HK-2 (cell line): Measurements from ENCODE around the gene IGF1R.

Source experiments
- DNase-seq: peaks from one replicate; pipeline ENCODE4 v3.0.0-alpha.2; 2018; ENCODE audit not compliant: unreplicated experiment

IGF1R gene

DNA sequence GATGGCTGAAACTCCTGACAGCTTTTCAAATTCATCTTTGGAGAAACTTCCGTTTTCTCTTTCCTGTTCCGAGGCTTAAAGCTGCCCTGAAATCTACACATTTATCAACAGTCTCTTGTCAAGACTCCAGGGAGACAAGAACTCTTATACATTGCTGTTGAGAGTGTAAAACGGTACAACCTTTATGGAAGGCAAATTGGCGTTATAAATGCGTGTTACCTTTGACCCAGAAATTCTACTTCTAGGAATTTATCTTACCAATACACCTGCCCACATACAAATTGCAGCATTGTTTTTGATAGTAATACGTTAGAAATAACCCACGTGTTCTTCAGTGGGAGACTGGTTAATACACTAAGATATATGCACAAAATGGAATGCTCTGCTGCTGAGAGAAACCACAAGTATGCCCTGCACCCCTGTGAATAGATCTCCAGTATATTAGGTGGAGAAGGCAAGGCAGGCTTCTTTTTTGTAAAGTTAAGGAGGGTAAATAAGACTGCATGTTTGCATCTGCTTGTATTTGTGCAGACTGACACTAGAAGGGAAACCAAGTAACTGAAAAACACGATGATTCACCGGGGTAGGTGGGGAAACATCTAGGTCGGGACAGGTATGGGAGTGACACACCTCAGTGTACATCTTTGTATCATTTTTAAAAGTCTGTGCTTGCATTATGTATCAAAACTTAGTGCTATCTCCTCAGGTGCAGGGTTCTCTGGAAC, 97.5 kb downstream of the IGF1R start:
- DNase-seq: no peak

- no peak for DNase-seq
These were observed 98.2 kb downstream of the IGF1R start for GRCh38 chr15:98746375-98747155.

DNA sequence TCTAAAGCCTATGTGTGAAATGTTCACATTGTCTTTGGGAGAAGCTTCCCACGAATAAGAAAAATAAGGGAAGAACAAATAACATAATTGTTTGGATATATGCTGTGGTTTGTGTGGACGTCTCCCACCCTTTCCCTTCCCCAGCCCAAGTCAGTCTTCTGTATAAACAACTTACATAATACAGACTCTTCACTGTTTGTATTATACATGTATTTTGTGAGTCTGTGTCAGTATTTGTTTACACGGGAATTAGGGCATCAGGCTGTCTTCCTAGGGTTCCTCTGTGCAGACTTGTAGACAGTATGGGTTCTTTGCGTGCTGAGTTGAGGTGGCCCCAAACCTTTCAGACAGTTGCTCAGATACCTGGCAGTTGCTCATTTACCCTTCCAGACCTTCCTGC, 103.4 kb downstream of the IGF1R start:
- DNase-seq: no peak

- no peak for DNase-seq
These were observed 105.7 kb downstream of the IGF1R start for GRCh38 chr15:98753726-98754656.

GRCh38 chr15:98754657-98755022, 106.3 kb downstream of the IGF1R start:
- no peak for DNase-seq

DNA sequence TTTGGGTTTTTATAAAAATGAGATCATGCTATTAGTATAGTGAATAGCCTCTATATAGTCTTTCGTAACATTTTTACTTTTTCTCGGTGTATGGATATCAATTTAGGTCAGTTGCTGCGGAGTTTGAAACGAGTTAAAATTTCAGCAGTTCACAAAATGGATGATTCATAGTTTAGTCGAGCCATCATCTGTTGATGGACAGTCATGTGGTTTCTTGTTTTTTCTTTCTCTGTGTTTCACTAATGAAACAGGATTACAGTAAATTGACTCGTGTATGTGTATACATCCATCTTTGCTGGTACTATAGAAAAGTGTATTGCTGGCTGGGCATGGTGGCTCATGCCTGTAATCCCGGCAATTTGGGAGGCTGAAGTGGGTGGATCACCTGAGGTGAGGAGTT, 106.8 kb downstream of the IGF1R start:
- no peak for DNase-seq

- DNase-seq: no peak
These were observed 107.4 kb downstream of the IGF1R start for GRCh38 chr15:98755781-98756180.

DNA sequence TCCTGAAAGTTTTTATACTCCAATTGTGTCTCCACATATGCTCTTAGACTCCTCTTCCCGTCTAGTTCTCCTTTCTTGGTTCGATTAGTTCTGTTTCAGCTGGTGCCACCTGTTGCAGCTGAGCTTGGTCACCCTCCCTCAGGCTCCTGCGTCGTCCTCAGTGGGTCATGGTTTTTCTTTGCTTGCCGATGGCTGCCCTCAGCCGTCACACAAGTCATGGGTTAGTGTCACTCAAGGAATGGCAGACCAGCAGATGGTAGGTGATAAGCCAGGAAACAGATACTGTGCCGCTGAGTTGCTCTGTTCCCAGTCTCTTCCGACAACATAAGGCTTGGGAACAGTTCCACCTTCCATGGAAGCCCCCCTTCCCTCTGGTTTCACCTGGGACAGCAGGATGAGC, 109.9 kb downstream of the IGF1R start:
- no peak for DNase-seq

GRCh38 chr15:98759277-98759676, 110.9 kb downstream of the IGF1R start:
- no peak for DNase-seq

DNA sequence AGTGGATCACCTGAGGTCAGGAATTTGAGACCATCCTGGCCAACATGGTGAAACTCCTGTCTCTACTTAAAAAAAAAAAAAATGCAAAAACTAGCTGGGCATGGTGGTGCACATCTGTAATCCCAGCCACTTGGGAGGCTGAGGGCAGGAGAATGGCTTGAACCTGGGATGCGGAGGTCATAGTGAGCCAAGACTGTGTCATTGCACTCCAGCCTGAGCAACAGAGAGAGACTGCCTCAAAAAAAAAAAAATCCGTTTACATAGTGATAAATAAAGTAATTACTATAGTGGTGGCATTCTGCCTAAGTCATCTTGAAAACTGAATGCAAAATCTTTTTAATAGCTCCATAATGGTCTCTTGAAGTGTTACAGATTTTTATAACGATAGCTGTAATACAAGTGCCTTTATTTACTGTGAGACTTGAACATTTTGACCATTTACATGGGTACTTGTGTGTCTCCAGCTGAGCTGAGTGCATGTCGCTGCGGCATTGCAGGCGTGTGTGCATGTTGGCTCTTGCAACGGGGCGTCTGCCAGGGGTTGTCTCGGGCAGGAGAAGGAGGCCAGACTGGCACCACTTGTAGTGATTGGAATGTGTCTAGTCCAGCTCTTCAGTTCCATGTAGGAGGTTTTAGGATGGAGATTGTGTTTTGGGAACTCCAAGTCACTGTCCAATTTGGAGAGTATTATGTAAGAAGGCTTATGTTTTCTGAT, 111.9 kb downstream of the IGF1R start:
- no peak for DNase-seq

- no peak for DNase-seq
These were observed 112.6 kb downstream of the IGF1R start for GRCh38 chr15:98760975-98761374.

DNA sequence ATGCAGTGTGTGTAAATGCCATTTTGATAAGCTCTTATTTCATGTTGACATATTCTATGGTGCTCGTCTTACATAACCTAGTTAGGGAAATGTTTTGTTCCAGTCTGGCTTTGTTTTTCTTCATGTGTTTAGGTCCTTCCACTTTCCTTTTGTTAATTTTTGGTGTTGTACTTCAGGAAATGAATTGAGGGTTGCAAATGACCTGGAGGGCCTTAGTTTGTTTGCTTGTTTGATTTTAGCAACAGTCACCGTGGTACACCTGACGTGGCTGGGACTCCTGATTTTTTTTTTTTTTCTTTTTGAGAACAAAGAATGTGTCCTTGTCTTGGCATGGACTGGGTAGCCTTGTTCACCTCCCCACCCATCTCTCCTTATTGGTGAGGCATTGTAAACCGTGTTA, 114.8 kb downstream of the IGF1R start:
- DNase-seq: no peak

- DNase-seq: no peak
These were observed 116.0 kb downstream of the IGF1R start for GRCh38 chr15:98764291-98764690.

DNA sequence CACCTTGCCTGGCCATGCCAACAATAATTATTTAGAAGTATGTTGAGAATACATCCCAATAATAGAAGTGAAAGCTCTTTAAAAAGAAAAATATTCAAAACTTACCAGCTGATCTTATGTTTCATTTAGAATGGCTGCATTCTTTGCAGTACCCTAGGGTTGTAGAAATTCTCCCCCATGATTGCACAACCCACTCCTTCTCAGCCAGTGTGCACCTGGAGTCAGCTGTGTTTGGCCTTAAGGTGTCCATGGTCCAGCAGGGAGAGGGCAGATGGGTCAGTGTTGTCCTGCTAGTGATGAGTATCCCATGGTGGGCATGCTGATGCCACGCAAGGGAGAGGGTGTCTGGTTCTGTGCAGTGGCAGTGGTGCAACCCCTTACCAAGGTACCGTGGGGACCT, 117.3 kb downstream of the IGF1R start:
- no peak for DNase-seq

- no peak for DNase-seq
These were observed 119.4 kb downstream of the IGF1R start for GRCh38 chr15:98767692-98768091.

DNA sequence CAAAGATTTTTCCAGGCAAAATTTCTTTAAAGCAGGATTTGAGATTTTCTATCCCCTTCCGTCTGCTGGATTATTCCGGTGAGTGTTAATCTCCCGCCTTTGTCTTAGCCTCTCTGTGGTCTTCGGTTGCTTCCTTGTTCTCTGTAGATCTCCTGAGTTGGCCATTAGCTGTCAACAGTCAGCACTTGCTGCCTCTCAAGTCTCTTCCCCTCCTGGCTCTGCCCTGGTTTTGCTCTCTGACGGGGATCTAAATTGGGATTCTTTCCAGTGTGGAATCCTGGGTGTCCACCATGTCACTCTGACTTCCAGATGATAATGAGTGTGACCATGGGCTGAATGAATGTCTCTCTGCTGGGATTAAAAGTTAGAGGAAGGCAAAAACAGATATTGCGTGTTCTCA, 121.5 kb downstream of the IGF1R start:
- no peak for DNase-seq

DNA sequence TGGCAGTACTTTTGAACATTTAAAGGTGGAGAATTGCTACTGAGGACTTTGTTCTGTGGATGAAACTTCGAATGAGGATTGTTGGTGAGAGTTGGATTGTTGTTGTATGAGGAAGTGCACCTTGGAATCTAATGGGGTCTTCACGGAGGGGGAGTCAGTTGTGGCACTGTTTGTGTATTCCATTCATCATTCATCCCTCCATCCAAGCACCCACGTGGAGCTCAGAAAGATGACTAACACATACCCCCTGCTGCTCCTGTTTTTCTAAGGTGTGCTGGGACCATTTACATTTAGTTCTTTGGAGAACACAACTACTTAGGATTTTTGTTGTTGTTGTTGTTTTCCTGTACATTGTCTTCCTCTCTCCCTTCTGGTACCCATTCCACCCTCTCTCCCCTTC, 122.6 kb downstream of the IGF1R start:
- DNase-seq: no peak

- DNase-seq: no peak
These were observed 123.2 kb downstream of the IGF1R start for GRCh38 chr15:98771541-98771940.

DNA sequence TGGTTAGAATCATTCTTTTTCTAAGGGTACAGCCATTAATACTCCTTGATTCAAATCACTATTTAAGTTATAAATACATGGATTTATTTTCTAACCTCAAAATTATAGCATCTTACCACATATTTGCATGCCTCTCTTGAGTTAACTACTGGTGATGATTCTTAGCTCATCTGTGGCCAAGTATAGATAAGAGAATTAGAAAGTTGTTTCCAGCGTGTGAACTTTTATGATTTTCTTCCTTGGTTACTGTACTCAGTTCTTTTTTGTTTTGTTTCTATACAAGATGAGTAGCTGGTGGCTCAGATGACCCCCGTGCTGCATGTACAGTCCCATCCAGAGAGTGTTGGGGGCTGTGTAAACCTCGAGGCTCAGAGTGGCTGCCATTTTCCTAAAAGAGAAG, 124.6 kb downstream of the IGF1R start:
- DNase-seq: no peak

DNA sequence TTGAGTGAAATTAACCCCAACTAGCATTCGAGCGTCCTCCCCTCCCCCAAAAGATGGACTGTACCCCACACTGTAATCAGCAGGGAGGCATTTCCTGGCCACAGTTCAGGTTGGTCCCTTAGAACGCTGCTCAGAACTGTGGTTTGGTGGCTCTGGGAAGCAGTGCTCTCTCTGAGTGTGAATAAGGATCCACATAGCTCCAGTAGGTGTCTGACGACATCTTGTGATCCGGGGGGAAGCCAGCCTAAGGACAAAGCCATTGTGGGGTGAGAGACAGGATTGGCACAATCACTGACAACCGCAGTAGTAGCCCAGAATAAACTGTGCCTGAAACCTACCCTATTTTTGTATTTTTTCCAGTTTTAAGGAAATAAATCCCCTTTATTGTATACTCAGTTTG, 125.3 kb downstream of the IGF1R start:
- no peak for DNase-seq

- DNase-seq: no peak
These were observed 126.6 kb downstream of the IGF1R start for GRCh38 chr15:98774756-98775497.
